Mucosa of rectum (tissue), 2 donors: ENCODE results near the gene FGFBP2.

Experiments
- H3K27ac ChIP-seq, 2 donors: one replicate each; pipeline ENCODE4 v1.7.0; 2013; ENCODE audit warnings: inconsistent platforms in 2 of 2, low read depth in 2 of 2, low read length in 2 of 2
- H3K27me3 ChIP-seq, 2 donors: one replicate each; pipeline ENCODE4 v1.7.0; 2013; ENCODE audit warnings: low read length in 2 of 2; ENCODE audit not compliant: control insufficient read depth in 2 of 2, insufficient read depth in 2 of 2
- H3K36me3 ChIP-seq, 2 donors: one replicate each; pipeline ENCODE4 v1.7.0; 2013; ENCODE audit warnings: low read length in 2 of 2; ENCODE audit not compliant: control insufficient read depth in 2 of 2, insufficient read depth in 2 of 2
- H3K4me1 ChIP-seq, 2 donors: one replicate each; pipeline ENCODE4 v1.7.0; 2013; ENCODE audit warnings: low read length in 2 of 2, mild to moderate bottlenecking in 1 of 2; ENCODE audit not compliant: control insufficient read depth in 2 of 2, insufficient read depth in 2 of 2
- H3K4me3 ChIP-seq, 2 donors: one replicate each; pipeline ENCODE4 v1.7.0; 2013; ENCODE audit warnings: low read length in 2 of 2
- H3K9ac ChIP-seq, 2 donors: one replicate each; pipeline ENCODE4 v1.7.0; 2013; ENCODE audit warnings: low read length in 2 of 2, low read depth in 1 of 2, mild to moderate bottlenecking in 1 of 2
- H3K9me3 ChIP-seq, 2 donors: one replicate each; pipeline ENCODE4 v1.7.0; 2013; ENCODE audit warnings: low read length in 2 of 2; ENCODE audit not compliant: control insufficient read depth in 2 of 2
- donor health status: healthy.
- donor health status: Normal muscosa, but diverticular disease.

FGFBP2 gene

DNA sequence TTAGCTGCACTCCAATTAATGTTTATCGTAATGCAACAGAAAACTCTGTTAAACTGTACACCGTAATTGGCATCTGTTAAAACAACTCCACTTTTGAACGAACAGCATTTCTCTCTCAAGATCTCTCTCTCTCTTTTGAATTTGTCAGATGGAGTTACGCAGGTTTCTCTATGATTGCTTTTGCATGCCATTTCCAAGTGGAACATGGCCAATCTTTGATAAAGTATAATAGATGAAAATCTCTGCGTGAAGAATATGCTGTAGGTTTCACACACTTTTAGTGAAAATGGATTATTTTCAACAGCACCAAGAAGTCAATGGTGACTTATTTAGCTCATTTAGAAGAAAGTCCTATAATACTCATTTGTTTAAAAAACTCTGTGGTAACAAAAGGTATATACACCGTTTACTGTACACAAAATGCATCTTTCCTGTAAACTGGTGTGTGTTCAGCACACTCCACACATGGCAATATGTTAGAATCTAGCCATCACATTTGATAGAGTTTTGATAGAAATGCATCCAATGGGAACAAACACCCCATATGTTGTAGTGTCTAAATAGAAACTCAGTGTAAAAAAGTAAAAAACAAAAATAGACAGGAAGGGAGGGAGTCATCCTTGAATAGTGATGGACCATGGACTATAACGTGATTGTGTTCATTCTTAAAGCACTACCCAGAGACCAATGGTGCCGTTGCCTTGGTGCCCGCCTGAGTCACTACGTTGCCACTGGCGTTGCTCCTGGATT lies 5.8 kb upstream of the FGFBP2 start:
- Histone ChIP-seq H3K4me1 (no peaks in the 10 kb centered on the region), H3K27ac (no peak overlapping the region), H3K4me3 (no peak overlapping the region)

GRCh38 chr4:15965325-15965724 lies 2.4 kb upstream of the FGFBP2 start:
- H3K27me3 ChIP-seq, result no peaks in the 10 kb centered on the region
- no peaks in the 10 kb centered on the region for H3K4me1 ChIP-seq
- H3K9me3 ChIP-seq, result no peaks in the 10 kb centered on the region
- H3K9ac ChIP-seq, result no peak overlapping the region
- H3K27ac ChIP-seq, result no peak overlapping the region
- H3K4me3 ChIP-seq, result no peak overlapping the region
- peaks cover 0 to 5% of the 10 kb centered on the region in 2 donors for H3K36me3 ChIP-seq

More for the DNA sequence above, 5.8 kb upstream of the FGFBP2 start:
- peaks cover 7 to 9% of the 10 kb centered on the region in 2 donors for H3K36me3 ChIP-seq
- H3K27me3 ChIP-seq, result no peaks in the 10 kb centered on the region
- H3K9me3 ChIP-seq, result no peaks in the 10 kb centered on the region
- no peak overlapping the region for H3K9ac ChIP-seq

DNA sequence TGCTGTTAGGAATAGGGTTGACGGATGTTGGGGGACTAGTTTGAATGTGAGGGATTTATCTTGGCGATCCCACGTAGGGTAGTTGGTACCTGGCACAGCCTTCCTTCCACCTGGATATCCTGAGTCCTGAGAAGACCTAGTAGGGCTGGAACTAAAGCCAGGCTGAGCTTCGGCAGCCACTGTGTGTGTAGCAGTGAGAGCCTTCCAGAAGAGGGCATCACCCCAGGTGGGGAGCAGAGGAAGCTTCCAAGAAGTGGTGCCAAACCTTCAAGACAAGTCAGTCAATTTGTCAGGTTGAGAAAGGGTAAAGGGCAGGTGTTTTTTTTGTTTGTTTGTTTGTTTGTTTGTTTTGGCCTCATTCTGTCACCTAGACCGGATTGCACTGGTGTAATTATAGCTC lies 1.2 kb upstream of the FGFBP2 start:
- Histone ChIP-seq H3K9me3 (no peaks in the 10 kb centered on the region), H3K36me3 (peaks cover 0 to 5% of the 10 kb centered on the region in 2 donors), H3K27me3 (no peaks in the 10 kb centered on the region), H3K4me1 (no peaks in the 10 kb centered on the region), H3K9ac (no peak overlapping the region), H3K27ac (no peak overlapping the region), H3K4me3 (no peak overlapping the region)

DNA sequence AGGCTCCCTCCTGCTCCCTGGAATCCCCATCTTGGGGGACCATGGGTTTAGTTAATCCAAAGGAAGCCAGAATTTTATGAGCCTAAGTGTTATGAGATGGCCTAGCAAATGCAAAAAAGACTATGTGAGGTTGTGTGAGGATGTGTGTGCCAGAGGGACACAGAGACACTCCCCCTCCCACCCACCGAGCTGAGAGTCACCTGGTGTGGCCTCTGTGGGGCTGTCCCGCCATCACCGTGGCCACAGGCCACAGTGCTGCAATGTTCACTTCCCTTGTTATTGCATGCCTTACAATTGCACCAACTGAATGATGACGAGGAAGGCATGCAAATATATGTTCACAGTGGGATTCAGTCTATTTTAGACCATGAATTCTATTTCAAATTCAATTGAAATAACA lies 601 bp upstream of the FGFBP2 start:
- no peak overlapping the region for H3K4me3 ChIP-seq
- no peaks in the 10 kb centered on the region for H3K9me3 ChIP-seq
- no peaks in the 10 kb centered on the region for H3K4me1 ChIP-seq
- no peak overlapping the region for H3K27ac ChIP-seq
- H3K36me3 ChIP-seq, result no peaks in the 10 kb centered on the region
- H3K27me3 ChIP-seq, result no peaks in the 10 kb centered on the region
- H3K9ac ChIP-seq, result no peak overlapping the region

DNA sequence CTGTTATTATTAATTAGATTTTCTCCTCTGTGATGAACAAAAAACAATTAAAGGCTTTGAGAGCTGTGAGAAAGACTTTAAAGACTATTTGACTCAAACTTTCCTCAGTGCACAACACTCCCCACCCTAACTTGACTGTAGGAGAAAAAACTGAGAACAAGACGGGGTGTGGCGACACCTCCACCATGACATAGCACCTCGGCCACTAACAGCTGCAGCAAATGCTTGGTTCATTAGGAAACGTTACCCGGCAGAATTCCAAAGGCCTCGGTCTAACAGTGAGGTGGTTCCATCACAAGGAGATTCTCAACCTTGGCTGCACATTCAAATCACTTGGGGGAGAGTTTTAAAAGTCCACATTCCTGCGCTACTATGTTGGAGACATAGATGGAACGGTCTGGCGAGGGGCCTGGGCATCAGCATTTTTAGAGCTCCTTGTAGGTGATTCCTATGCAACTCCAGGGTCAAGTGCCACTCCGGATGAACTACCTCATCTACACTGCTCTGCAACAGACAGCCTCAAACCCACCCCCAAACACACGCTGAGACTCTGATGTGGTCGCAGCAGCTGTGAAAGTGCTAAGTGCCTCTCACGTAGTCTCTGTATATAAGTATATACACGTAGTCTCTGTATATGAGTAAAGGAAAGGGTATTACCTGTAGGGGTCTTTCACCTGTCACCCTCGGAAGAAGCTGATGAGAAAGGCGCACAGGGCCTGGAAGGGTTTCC lies 1.0 kb downstream of the FGFBP2 start:
- Histone ChIP-seq H3K9ac (no peak overlapping the region), H3K4me3 (no peak overlapping the region), H3K9me3 (no peaks in the 10 kb centered on the region), H3K4me1 (no peaks in the 10 kb centered on the region), H3K36me3 (no peaks in the 10 kb centered on the region), H3K27me3 (no peaks in the 10 kb centered on the region), H3K27ac (no peak overlapping the region)

GRCh38 chr4:15958562-15958961 lies 4.4 kb downstream of the FGFBP2 start:
- Histone ChIP-seq H3K27me3 (no peaks in the 10 kb centered on the region), H3K4me3 (no peak overlapping the region), H3K4me1 (peaks cover 0 to 2% of the 10 kb centered on the region in 2 donors), H3K27ac (no peak overlapping the region), H3K36me3 (no peaks in the 10 kb centered on the region), H3K9ac (no peak overlapping the region), H3K9me3 (no peaks in the 10 kb centered on the region)

- Histone ChIP-seq H3K9me3 (no peaks in the 10 kb centered on the region), H3K36me3 (no peaks in the 10 kb centered on the region), H3K27ac (no peak overlapping the region), H3K4me3 (no peak overlapping the region), H3K27me3 (no peaks in the 10 kb centered on the region), H3K9ac (no peak overlapping the region), H3K4me1 (peaks cover 0 to 2% of the 10 kb centered on the region in 2 donors)
Observed at GRCh38 chr4:15956179-15956850, 6.7 kb downstream of the FGFBP2 start.

- H3K27ac ChIP-seq, result no peak overlapping the region
- H3K27me3 ChIP-seq, result no peaks in the 10 kb centered on the region
- H3K4me3 ChIP-seq, result no peak overlapping the region
- H3K9ac ChIP-seq, result no peak overlapping the region
- H3K9me3 ChIP-seq, result no peaks in the 10 kb centered on the region
- peaks cover 0 to 2% of the 10 kb centered on the region in 2 donors for H3K4me1 ChIP-seq
- H3K36me3 ChIP-seq, result no peaks in the 10 kb centered on the region
Observed at GRCh38 chr4:15955670-15956069, 7.3 kb downstream of the FGFBP2 start.

- Histone ChIP-seq H3K4me1 (peaks cover 0 to 2% of the 10 kb centered on the region in 2 donors), H3K9me3 (no peaks in the 10 kb centered on the region), H3K27me3 (no peaks in the 10 kb centered on the region), H3K9ac (no peak overlapping the region), H3K4me3 (no peak overlapping the region), H3K36me3 (no peaks in the 10 kb centered on the region), H3K27ac (no peak overlapping the region)
Observed at GRCh38 chr4:15953625-15954024, 9.3 kb downstream of the FGFBP2 start.

GRCh38 chr4:15951781-15952180 lies 11.2 kb downstream of the FGFBP2 start:
- Histone ChIP-seq H3K36me3 (no peaks in the 10 kb centered on the region), H3K9me3 (no peaks in the 10 kb centered on the region), H3K9ac (no peak overlapping the region), H3K4me3 (no peak overlapping the region), H3K4me1 (peaks cover 0 to 2% of the 10 kb centered on the region in 2 donors), H3K27ac (no peak overlapping the region), H3K27me3 (no peaks in the 10 kb centered on the region)
